CD4-positive, alpha-beta T cell treated with Interleukin-15 for 4 hours (primary cell): Measurements from ENCODE around the gene TEKT1.
A peak's percentile ranks its signal among the peaks of the same experiment; 100 is the strongest.
"Not testable (repeated sequence)": the region's sequence is repeated elsewhere in the genome, so short reads cannot be mapped to it uniquely, and the experiment has no call there.

Experiments used
- DNase-seq: peaks from one replicate; pipeline ENCODE4 v3.0.0-alpha.2; 2020; ENCODE audit warnings: low spot score

Gene TEKT1

DNA sequence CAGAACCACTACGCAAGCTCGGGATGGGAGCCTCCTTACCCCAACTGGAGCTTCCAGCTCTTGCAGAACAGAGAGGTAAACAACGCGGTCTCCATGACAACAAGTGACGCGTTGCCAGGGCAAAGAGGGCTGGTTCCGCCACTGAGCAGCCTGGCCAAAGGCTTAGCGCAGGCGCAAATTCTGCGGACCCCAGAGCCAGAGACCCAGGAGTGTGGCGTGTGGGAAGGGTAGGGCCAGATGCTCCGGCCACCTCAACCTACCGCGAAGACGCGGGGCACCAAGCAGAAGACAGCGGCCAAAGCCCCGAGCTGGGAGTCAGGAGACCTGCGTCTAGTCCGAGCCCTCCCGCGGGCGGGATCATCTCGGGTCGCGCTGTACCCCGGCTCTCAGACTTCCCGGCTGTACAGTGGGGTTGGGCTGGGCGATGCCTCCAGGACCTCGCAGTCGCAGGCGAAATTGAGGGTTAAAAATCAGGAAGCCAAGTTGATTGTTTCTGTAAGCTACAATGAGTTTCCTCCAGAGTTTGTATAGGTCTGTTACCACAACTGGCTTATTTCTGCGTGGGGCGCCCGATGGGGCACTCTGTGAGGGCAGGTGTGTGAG lies at the start of gene TEKT1:
Gene TEKT1, minus strand, starts transcription at position 69 of the 603 bp plus-strand sequence. CDS start 1,353 bp downstream, outside the sequence.
- DNase-seq, result peak; percentile 68

DNA sequence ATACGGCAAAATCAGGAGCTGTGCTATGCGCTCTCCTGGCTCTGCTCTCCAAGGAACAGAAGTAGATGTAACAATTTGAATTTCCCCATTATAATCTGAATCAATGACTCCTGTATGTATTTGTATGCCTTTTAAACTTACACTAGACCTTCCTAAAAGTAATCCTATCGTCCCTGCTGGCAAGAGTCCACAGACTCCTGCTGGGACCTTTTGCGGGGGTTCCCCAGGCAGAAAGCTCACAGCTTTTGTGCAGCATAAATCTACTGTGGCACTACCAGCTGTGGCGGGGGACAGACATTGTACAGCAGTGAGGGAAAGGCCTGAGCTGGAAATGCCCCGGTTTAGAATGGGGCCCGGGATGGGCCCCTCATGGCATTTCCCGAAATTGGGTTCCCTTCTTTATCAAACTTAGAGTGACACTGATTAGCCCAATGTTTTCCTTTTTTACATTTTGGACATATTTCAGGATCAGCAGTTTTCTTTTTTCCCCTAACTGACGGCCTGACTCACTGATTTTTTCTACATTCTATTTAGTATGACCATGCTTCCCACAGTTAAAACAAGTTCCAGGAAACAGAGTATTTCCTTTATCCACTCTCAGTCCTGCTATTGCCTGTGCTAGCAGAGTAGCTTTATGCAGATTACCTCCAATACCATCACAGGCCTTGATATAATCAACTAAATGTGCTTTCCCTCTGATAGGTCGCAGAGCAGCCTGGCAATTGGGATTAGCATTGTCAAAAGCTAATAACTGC lies 47.9 kb upstream of the TEKT1 start:
- DNase-seq, result not testable (repeated sequence)

DNA sequence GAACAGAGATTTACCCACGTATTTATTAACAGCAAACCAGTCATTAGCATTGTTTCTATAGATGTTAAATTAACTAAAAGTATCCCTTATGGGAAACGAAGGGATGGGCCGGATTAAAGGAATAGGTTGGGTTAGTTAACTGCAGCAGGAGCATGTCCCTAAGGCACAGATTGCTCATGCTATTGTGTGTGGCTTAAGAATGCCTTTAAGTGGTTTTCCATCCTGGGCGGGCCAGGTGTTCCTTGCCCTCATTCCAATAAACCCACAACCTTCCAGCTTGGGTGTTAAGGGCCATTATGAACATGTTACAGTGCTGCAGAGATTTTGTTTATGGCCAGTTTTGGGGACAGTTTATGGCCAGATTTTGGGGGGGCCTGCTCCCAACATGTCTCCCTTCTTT lies 43.7 kb upstream of the TEKT1 start:
- not testable (repeated sequence) for DNase-seq

DNA sequence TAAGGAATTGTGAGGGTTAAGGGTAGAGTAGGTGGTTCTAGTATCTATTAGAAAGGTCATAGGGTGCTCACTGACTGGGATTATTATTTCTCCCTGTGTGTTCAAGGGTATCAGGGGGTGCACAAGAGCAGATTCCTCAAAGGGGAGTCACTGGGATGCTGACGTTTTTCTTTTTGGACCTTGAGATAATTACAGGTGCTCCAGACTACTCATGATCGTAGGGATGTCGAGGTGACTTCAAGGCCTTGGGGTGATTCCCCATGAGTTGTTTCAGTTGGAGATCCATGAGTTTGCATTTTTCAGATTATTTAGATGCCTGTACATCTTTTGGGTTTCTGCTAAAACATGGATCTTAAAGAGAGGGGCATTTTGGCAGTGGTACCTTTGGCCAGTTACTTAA lies 41.4 kb upstream of the TEKT1 start:
- DNase-seq, result no peak

DNA sequence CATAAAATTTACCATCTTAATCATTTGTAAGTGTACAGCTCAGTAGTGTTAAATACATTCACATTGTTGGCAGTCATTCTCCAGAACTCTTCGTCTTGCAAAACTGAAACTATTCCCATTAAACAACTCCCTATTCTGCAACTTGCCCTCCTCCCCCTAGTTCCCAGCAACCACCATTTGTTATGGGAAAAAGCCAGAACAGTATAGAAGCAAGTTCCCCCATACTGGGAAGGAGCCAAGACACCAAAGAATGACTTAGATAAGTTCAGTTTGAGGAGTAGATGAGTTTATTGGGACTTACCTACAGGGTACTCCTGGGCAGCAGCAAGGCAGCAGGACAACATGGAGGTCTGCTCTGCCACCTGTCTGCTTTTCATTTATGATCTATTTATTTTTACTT lies 39.3 kb upstream of the TEKT1 start:
- no peak for DNase-seq

DNA sequence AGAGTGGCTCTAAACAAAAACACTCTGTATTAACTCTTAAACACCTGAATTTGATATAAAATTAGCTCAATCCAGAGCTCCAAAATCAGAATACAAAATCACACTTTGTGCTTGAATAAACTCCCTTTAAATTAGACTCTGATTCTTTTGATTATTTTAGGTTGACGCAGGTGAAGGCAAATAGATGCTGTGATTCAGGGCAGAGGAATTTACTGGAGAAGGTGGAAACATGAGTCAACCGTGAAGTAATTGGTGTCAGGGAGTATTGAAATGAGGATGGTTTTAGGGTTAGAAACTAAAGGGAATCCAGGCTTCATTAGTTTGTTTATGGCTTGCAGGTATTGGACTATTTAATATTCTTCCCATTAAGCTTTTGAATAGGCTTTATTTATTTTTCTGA lies 37.1 kb upstream of the TEKT1 start:
- DNase-seq, result no peak

DNA sequence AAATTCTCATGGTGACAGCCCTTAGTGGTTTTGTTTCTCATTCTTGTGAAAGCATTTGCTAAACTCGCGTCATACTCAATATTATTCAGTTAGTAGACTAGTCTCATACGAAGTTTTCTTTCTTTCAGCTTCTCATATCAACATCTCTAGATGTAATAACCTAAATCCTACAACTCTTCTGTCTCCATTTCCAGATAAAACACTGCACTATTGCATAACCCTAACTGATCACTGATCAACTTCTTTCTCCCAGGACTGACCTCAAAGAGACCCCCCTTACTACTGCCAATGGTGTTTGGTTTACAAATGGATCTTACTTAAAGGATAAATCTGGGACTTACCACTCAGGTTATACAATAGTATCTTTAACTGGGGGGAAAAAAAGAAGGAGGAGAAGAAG lies 36.3 kb upstream of the TEKT1 start:
- no peak for DNase-seq

DNA sequence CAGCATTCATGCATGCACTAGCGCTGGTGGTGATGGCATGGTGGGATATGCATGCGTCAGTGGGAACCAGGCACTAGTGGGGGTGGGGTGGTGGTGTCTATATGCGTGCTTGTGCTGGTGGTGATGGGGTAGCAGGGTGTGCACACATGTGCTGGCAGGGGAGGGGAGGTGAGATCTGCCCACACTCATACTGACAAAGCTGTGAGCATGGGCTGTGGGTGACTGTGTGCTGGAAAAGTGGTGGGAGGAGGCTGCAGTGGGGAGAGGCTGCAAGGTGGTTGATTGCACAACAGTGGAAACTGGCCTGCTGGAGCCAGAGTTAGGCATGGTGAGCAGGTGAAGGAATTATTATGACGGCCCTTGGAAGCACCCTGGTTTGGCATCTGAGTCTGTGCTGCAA lies 31.3 kb upstream of the TEKT1 start:
- DNase-seq, result no peak

DNA sequence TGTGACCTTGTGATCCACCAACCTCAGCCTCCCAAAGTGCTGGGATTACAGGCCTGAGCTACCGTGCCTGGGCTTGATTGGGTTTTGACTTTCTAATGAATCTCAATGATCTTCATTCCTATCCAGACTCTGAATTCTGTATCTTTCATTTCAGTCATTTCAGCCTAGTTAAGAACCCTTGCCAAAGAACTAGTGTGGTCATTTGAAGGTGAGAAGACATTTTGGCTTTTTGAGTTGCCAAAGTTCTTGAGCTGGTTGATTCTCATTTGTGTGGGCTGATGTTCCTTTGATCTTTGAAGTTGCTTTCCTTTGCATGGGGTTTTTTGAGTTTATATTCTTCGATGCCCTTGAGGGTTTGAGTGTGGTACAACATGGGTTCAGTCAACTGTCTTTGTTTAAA lies 30.6 kb upstream of the TEKT1 start:
- DNase-seq, result no peak

DNA sequence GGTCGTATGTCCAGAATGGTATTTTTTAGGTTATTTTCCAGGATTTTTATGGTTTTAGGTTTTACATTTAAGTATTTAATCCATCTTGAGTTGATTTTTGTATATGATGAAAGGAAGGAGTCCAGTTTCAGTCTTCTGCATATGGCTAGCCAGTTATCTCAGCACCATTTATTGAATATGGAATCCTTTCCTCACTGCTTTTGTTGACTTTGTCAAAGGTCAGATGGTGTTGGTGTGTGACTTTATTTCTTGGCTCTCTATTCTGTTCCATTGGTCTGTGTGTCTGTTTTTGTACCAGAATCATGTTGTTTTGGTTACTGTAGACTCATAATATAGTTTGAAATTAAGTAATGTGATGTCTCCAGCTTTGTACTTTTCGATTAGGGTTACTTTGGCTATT lies 26.4 kb upstream of the TEKT1 start:
- DNase-seq, result no peak

DNA sequence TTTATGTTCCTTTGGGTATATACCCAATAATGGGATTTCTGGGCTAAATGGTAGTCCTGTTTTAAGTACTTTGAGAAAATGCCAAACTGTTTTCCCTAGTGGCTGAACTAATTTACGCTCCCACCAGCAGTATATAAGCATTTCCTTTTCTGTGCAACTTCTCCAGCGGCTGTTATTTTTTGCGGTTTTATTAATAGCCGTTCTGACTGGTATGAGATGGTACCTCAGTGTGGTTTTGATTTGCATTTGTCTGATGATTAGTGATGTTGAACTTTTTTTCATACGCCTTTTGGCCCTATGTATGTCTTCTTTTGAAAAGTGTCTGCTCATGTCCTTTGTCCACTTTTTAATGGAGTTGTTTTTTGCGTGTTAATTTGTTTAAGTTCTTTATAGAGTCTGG lies 25.8 kb upstream of the TEKT1 start:
- DNase-seq, result no peak

DNA sequence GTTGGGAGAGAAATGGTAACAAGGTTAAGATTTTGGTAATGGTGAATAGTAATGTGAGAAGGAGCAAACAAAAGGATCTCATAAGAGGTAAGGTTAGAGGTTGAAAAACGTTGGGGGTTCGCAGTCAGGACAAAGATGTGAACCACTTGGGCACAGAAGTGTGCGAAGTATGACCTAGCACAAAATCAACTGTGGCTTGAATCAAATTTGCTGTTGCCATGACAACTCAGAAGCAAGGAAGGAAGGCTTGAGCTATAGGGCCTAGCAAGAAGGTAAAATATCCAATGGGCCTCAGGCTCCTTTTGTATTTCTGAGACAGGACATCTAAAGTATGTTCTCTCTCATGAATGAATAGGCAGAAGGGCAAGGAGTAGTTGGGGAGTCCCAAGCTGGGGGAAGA lies 24.5 kb upstream of the TEKT1 start:
- DNase-seq, result no peak

DNA sequence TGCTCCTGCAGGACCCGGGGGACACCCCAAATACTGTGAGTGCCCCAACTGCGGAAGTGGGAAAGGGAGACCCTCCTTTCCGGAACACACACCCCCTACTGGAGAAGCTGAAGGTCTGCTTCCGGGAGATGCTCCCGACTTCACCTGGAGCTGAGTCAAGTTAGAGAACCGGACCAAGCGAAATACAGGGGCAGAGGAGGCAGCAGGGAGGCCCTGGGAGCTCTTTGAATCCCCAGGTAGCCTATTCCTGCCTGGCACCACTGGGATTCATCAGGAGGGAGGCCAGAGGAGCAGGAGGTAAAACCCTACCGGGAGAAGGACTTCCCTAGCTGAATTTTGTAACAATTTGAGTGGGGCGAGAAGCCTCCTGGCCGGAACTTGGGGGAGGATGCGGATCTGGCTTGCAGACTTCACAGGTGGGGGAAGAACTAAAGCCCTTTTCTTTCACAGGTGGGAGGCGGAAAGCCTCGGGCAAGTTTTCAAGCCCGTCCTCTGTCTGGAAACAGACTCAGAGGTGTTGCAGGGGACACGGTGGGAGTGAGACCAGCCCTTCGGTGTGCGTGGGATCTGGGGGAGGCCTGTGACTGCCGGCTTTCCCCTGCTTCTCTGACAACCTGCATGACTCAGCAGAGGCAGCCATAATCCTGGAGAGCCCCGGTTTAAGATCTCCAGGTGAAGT lies 22.4 kb upstream of the TEKT1 start:
- DNase-seq, result no peak

DNA sequence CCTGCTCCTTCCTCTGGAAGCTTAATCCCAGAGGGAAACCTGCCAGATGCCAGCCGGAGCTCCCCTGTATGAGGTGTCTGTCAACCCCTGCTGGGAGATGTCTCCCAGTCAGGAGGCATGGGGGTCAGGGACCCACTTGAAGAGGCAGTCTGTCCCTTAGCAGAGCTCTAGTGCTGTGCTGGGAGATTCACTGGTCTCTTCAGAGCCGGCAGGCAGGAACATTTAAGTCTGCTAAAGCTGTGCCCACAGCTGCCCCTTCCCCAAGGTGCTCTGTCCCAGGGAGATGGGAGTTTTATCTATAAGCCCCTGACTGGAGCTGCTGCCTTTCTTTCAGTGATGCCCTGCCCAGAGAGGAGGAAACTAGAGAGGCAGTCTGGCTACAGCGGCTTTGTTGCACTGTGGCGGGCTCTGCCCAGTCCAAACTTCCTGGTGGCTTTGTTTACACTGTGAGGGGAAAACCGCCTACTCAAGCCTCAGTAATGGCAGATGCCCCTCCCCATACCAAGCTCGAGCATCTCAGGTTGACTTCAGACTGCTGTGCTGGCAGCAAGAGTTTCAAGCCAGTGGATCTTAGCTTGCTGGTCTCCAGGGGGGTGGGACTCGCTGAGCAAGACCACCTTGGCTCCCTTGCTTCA lies 17.1 kb upstream of the TEKT1 start:
- not testable (repeated sequence) for DNase-seq

DNA sequence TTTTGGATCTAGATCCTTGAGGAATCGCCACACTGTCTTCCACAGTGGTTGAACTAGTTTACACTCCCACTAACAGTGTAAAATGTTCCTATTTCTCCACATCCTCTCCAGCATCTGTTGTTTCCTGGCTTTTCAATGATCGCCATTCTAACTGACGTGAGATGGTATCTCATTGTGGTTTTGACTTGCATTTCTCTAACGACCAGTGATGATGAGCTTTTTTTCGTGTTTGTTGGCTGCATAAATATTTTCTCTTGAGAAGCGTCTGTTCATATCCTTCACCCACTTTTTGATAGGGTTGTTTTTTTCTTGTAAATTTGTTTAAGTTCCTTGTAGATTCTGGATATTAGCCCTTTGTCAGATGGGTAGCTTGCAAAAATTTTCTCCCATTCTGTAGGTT lies 14.6 kb upstream of the TEKT1 start:
- DNase-seq, result not testable (repeated sequence)

DNA sequence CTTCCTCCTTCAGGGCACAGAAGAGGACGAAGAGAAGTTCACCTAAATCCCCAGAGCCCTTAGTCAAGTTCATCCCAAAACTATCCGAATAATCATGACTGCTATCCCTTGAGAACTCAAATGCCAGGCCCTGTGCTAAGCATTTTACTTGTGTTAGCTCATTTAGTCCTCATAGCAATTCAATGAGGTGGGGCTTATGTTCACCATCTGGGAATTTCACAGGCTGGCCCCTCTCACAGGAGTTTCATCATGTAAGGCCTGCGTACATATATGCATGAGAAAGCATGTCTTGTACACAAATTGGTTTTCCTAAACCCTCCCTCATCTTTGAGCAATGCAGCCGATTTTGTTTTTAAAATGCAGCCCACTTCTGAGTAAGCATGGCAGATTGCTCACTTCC lies 12.9 kb upstream of the TEKT1 start:
- not testable (repeated sequence) for DNase-seq

DNA sequence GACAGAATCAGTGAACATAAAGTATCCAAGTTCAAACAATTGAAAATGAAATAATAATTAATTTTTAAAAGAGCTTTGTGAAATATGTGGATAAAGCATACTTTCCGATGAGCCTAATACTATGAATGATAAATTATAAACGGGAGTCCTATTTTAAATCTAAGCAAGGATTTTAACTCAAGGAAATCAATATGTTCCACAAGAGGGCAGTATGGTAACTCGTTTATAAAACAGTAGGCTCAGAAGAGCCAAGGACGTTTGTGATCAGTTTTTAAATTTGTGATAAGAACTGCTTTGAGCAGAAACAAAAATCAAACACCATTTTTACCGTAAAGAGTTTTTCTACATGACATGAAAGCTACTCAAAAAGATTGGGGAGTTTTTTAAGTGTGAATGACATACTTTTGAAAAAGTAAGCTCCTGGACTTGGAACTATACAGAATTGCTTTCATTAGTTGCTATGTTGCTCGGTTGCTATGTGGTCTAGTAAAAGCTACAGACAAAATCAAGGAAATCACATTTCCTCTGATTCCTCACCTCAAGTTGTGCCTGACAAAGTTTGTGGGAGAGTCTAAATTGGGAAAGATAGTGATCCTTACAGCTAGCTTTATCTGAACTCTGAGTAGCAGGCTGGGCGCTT lies 11.8 kb upstream of the TEKT1 start:
- DNase-seq, result peak; percentile 42

DNA sequence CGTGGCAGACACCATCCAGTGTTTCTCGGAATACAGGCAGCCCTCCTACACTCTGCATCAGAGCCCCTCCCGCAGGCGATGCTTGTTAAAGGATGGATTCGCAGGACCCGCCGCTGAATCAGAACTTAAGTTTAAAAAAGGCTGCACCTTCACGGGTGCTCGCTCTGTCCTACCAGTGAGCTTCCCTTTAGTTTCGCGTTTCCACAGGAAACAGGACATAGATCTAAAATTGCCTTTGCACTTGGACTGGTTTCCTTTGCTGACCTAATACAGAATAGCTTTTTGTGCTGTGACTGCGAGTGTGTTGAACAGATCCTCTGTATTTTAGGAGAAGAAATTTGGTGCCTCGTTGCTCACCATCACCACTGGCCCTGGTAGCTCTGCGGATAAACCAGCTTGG lies 10.2 kb upstream of the TEKT1 start:
- DNase-seq, result not testable (repeated sequence)

DNA sequence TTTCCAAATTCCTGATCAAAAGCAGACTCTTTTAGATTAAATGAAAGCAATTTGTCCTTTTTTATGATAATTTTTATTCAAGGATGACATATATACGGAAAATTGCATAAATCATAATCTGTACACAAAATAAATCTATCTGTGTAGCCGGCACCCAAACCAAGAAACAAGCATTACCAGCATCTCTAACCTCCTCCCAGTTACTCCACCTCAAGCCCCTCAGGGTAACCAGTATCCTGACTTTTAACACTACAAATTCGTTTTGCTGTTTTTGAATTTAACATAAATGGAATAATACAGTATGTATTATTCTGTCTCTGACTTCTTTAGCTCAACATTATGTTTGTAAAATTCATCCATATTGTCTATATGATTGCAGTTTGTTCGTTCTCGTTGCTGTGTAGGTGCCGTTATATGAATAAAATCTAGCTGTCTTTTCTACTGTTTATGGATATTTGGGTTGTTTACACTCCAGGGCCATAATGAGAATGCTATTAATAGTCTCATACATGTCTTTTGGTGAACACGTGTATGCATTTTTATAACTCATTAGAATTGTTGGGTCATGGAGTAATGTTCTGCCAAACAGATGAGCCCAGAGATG lies 1.0 kb downstream of the TEKT1 start:
- no peak for DNase-seq

DNA sequence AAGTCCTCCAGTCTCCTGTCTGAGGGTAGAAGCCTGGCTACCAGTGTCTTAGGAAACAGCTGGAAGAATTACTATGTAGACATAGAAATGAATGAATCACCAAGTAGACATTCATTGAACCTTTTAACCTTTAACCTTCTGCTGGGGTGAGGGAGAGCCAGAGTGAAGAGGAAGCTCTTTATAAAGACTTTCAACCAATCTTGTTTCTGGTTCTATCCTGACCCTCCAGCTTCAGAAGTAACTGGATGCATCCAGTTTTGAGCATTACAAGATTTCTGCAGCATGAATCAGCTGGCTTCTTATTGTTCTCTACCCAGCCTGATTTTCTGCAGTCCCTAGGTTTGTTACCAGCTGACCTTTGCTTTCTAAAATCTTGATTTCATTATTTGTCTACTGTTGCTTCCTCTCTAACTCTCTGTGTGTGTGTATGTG lies 8.5 kb downstream of the TEKT1 start:
- no peak for DNase-seq

DNA sequence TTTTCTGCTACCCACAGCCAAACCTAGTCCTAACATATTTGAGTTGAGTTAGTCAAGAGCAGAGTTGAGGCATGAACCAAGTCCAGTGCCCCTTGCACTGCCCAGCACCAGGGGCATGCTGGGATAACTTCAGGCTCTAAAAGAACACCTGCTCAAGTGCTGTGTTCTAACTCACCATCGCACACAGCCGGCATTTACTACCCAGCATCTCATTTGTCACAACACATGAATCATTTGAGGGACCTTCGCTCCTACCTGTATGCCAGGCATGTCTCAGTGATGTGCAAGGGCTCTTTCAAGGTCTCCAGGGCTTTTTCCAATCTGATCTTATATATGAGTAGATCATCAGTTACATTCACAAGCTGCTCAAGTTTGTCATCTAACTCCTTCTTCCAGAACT lies 12.6 kb downstream of the TEKT1 start:
- no peak for DNase-seq

DNA sequence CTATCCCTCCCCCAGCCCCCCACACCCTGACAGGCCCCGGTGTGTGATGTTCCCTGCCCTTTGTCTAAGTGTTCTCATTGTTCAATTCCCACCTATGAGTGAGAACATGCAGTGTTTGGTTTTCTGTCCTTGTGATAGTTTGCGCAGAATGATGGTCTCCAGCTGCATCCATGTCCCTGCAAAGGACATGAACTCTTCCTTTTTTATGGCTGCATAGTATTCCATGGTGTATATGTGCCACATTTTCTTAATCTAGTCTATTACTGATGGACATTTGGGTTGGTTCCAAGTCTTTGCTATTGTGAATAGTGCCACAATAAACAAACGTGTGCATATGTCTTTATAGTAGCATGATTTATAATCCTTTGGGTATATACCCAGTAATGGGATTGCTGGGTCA lies 15.2 kb downstream of the TEKT1 start:
- not testable (repeated sequence) for DNase-seq
